ENCODE results near the gene FGF19. TPM values are rescaled to one million over a fixed set of nuclear protein-coding genes. Genes with fewer than 3 reads are reported as not detected.

The FGF19 gene
- total RNA-seq, 3 donors from 2014 or later = not detected

DNA sequence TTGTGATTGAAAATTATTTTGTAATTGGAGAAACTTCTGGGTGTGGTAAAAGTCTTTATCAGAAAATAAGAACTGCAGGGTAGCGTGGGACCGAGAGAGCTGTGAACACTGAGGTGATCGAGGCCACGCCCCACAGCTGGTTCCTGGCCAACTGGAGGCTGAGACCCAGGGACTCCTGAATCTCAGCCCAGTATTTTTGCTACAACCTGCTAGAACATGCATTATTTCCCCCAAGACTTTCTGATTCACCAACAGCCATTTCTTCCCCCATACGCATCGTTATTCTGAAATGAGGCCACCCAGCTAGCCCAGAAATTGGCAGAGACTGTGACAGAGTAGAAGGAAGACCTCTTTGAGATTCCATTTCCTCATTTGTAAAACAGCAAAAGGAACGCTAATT is 3.4 kb upstream of the FGF19 start:
- no peak for DNase-seq
- H3K27me3 Mint-ChIP-seq (ENCODE audit: low read depth) = peaks cover 50% of the 10 kb centered on the region
- peaks cover 19% of the 10 kb centered on the region for H3K4me1 Mint-ChIP-seq (ENCODE audit: low read depth)
- no peaks in the 10 kb centered on the region for H3K9me3 Mint-ChIP-seq
- H3K4me3 Mint-ChIP-seq = no peak overlapping the region
- ATAC-seq = no peak
- no peaks in the 10 kb centered on the region for H3K36me3 Mint-ChIP-seq (ENCODE audit: insufficient read depth)

DNA sequence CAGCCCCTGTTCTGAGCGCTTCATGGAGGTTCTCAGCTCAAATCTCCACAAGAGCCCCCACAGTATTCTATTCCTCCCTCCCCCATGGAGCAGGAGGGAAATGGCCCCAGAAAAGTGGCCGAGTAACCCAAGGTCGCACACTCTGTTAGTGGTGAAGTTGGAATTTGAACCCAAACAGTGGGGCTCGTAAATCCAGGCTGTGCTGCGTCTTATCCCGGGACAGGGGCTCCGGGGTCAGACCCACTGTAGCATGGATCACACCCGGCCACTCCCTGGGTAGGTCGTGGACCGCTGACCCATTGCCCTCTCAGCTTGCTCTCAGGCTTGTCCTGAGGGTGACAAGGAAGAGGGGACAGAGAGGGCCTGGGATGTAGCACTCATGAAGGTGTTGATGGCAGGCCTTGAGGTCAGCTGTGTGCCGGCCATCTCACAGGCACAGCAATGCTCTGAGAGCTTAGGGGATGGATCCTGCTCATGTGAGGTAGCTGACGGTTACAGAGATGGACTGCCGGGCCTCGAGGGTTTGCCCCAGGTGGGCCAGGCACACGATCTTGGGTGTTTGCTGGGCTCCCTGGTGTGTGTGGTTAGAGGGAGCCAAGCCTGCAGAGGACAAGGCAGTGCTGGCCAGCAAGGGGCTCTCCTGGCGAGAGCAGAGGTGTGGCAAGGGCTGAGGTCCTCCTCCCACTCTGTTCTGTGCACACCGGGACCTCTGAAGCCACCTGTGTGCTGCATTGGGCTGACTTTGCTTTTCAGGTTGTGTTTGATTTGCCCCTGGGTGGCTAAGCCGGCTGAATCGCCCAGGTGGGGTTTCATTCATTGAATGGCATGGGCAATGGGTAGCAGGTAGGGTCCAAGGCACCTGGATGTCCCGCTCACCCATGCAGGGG is 2.3 kb upstream of the FGF19 start:
- DNase-seq (no peak), ATAC-seq (no peak)
- peaks cover 58% of the 10 kb centered on the region for H3K27me3 Mint-ChIP-seq (ENCODE audit: low read depth)
- H3K4me1 Mint-ChIP-seq (ENCODE audit: low read depth) = peaks cover 12% of the 10 kb centered on the region
- no peaks in the 10 kb centered on the region for H3K9me3 Mint-ChIP-seq
- no peak overlapping the region for H3K4me3 Mint-ChIP-seq
- H3K36me3 Mint-ChIP-seq (ENCODE audit: insufficient read depth) = no peaks in the 10 kb centered on the region

DNA sequence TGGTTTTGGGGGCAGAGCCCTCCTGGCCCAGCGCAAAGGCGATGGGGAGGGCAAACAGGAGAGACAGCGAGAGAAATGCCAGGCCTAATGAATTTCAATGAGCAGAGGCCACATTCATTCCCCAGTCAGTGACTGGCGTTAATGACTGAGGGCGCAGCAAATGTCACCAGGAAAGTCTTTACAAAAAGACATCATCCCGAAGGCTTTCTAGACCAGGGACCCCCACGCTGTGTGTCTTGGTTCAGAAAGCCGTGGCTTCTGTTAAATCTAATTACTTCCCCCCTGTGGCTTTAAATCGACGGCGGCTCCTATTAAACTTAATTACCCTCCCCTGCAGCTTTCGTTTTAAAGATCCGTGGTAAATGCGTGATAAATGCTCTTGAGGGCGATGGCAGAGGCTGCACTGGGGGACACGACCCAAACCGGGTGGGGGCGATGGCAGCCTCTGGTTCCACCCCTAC is 1.6 kb upstream of the FGF19 start:
- ATAC-seq = no peak
- no peak overlapping the region for H3K4me3 Mint-ChIP-seq
- peaks cover 66% of the 10 kb centered on the region for H3K27me3 Mint-ChIP-seq (ENCODE audit: low read depth)
- no peak for DNase-seq
- no peaks in the 10 kb centered on the region for H3K9me3 Mint-ChIP-seq
- no peaks in the 10 kb centered on the region for H3K36me3 Mint-ChIP-seq (ENCODE audit: insufficient read depth)
- peaks cover 12% of the 10 kb centered on the region for H3K4me1 Mint-ChIP-seq (ENCODE audit: low read depth)

DNA sequence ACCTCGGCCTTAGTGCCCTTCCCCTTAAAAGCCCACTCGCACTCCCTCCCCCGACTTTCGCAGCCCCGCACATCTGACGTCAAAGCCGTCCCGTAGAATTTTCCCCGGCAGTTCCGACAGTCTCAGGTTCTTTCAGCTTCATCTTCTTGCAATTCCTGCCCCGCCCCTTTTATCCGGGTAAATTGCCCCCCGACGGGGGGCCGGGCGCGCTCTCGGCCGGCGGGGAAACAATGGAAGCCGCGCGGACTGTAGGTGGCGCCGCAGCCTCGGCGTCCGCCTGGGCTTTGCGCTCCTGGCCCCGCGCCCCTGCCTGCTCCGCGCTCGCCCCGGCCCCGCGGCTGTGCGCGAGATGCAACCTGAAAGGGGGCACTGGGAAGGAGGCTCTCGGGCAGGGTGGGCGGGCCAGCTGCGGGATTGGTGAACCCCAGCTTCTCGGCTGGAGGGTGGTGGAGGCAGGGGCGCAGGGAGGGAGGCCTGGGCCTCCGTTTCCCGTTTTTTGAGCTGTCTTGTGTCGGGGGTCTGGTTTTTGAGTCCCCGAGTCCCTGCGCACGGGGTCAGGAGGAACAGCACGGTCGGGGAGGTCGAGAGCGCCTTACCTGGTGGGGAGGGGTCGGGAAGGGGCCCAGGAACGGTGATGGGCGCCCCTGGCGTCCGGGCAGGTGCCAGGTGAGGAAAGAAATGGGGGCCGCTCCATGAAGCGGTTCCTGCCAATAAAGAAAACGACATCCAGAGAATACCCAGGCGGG is 859 bp upstream of the FGF19 start:
- H3K36me3 Mint-ChIP-seq (ENCODE audit: insufficient read depth) = no peaks in the 10 kb centered on the region
- DNase-seq = no peak
- peaks cover 68% of the 10 kb centered on the region for H3K27me3 Mint-ChIP-seq (ENCODE audit: low read depth)
- peak overlapping the region; percentile 11 for H3K4me3 Mint-ChIP-seq
- peak; percentile 50 to 60 for ATAC-seq
- H3K4me1 Mint-ChIP-seq (ENCODE audit: low read depth) = peaks cover 12% of the 10 kb centered on the region
- H3K9me3 Mint-ChIP-seq = no peaks in the 10 kb centered on the region

DNA sequence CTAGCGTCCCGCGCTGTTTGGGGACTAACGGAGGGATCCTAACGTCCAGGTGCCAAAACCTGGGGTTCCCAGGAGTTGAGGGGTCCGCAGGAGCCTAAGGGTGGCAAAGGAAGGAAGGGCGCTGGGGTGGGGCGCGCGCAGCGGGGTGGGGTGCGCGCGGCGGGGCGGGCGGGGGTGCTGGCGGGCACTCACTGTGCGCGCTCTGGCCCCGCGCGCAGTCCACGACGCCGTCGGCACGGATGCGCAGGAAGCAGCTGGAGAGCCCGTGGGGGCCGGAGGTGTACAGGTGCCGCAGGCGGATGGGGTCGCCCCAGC is 412 bp downstream of the FGF19 start:
- peak overlapping the region; percentile 29 for H3K4me3 Mint-ChIP-seq
- H3K27me3 Mint-ChIP-seq (ENCODE audit: low read depth) = peaks cover 72% of the 10 kb centered on the region
- DNase-seq = no peak
- ATAC-seq = no peak
- H3K4me1 Mint-ChIP-seq (ENCODE audit: low read depth) = peaks cover 12% of the 10 kb centered on the region
- no peaks in the 10 kb centered on the region for H3K9me3 Mint-ChIP-seq
- H3K36me3 Mint-ChIP-seq (ENCODE audit: insufficient read depth) = no peaks in the 10 kb centered on the region

DNA sequence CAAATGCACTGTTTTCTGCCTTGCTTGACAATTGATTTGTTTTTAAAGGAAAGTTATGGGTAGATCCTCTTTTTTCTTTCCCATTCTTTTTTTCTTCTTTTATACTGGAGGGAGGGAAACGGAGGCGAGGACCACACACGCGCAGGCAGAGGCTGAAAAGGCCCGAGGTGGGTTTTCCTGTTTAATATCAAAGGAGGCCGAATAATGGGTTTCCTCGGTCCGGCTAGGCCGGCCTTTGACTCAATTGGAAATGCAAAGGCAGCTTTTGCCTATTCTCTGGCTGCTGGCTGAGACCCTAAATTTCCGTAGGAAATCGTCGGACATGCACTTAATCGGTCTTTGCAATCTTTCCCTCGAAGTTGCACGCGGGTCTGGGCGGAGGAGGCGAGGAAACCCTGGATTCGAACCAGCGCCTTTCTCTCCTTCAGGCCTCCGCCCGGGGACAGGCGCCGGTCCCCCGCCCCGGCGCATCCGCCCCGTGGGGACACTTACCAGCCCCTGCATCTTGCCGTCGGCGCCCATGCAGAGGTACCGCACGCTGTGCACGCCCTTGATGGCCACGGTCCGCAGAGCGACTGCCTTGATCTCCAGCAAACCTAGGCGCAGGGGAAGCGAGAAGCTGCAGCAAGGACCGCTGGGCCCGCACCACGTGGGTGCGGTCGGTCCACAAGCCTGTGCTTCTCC is 911 bp downstream of the FGF19 start:
- no peak for ATAC-seq
- H3K36me3 Mint-ChIP-seq (ENCODE audit: insufficient read depth) = no peaks in the 10 kb centered on the region
- H3K9me3 Mint-ChIP-seq = no peaks in the 10 kb centered on the region
- H3K4me3 Mint-ChIP-seq = peak overlapping the region; percentile 29
- DNase-seq = no peak
- H3K27me3 Mint-ChIP-seq (ENCODE audit: low read depth) = peaks cover 74% of the 10 kb centered on the region
- H3K4me1 Mint-ChIP-seq (ENCODE audit: low read depth) = peaks cover 12% of the 10 kb centered on the region

DNA sequence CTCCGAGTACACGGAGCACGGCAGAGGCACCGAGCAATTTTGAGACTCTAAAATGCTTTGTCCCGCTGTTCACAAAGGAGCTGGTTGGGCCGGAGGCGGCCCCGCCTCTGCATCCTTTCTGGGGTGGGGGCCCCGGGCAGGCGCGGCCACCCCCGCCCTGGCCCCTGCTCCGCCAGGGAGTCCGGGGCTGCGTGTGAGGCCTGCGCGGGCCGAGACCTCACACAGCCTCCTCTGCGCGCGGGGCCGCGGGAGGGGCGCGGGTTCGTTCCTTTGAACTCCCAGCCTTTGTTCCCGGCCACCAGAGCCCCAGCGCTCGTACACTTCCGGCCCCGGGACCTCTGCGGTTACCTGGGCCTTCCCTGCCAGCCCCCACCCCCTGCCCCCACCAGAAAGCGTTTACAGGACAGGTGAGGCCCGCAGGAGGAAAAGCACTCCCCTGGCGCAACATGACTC is 1.6 kb downstream of the FGF19 start:
- Mint-ChIP-seq H3K36me3 (ENCODE audit: insufficient read depth) (no peaks in the 10 kb centered on the region), H3K9me3 (no peaks in the 10 kb centered on the region), H3K27me3 (ENCODE audit: low read depth) (peaks cover 76% of the 10 kb centered on the region), H3K4me3 (no peak overlapping the region), H3K4me1 (ENCODE audit: low read depth) (peaks cover 12% of the 10 kb centered on the region)
- no peak for DNase-seq
- ATAC-seq = no peak

DNA sequence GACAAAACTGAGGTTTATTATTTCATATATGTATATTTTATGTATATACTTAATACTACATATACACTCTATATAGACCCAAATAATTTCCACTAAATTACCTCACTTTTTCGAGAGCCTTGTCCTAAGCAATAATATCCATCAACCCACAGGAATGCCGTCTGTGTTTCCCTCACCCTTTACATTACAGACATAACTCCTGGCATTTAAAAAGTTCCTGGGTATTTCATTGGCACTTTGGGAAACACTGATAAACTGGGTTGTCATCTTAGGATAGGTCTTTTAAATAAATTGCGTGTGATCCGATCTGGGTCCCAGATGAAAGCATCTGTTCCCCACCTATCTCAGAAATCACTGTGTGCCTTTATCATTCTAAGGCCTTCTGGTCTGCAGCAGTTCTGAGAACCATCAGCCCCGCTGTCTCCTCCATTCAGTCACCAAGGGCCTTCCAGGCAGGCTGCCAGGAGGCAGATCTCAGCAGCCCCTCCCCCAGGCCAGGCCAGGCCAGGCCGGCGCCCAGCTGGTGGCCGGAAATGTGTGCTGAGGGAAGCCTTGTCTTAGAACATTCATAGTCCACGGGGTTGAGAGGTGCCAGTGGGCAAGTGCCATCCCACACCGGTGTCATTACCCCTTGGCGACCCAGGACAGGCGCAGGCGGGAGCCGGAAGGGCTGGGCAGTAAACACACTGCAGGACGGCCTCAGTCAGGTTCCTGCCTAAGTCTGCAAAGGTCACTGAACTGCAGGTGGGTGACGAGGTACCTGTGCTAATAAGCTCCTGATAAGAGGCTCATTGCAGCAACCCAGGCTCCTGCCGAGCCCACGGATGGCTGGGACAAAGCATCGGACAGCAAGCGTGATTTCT is 3.3 kb downstream of the FGF19 start:
- H3K9me3 Mint-ChIP-seq = no peaks in the 10 kb centered on the region
- H3K27me3 Mint-ChIP-seq (ENCODE audit: low read depth) = peaks cover 76% of the 10 kb centered on the region
- no peak for ATAC-seq
- no peaks in the 10 kb centered on the region for H3K36me3 Mint-ChIP-seq (ENCODE audit: insufficient read depth)
- no peak for DNase-seq
- H3K4me3 Mint-ChIP-seq = no peak overlapping the region
- H3K4me1 Mint-ChIP-seq (ENCODE audit: low read depth) = peaks cover 8% of the 10 kb centered on the region

DNA sequence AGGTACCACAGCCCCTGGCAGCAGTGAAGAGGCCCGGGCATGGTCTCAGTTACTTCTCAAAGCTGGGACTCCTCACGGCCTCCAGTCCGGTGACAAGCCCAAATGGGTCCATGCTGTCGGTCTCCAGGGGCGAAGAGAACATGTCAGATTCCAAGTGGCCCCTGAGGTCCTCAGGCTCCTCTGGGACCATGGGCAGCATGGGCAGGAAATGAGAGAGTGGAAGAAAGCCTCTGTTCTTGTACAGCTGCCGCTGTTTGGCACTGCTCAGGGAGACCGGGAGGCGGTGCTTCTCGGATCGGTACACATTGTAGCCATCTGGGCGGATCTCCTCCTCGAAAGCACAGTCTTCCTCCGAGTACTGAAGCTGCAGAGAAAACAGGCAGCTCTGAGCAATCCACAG is 4.6 kb downstream of the FGF19 start:
- ATAC-seq (no peak), DNase-seq (no peak)
- Mint-ChIP-seq H3K4me1 (ENCODE audit: low read depth) (peaks cover 5% of the 10 kb centered on the region), H3K9me3 (no peaks in the 10 kb centered on the region), H3K27me3 (ENCODE audit: low read depth) (peaks cover 71% of the 10 kb centered on the region), H3K4me3 (no peak overlapping the region), H3K36me3 (ENCODE audit: insufficient read depth) (no peaks in the 10 kb centered on the region)

DNA sequence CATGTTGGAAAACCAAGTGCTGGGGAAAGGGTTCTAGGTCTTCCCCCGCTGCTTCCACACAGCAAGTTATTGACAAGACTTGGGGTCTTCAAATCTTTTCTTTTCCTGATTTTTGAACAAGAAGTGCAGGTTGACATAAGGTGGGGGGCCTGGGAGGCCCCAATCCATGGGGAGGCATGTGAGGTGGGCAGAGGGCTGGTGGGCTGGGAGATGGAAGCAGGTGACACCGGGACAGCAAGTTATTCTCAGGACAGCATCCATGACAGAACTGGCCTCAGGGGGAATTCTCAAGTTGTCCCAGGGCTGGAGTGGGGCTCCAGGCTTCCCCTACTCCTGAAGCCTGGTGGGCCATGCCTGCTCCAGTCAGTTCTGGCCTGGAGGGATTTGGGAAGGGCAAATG is 5.5 kb downstream of the FGF19 start:
- Mint-ChIP-seq H3K36me3 (ENCODE audit: insufficient read depth) (no peaks in the 10 kb centered on the region), H3K4me1 (ENCODE audit: low read depth) (peaks cover 3% of the 10 kb centered on the region), H3K27me3 (ENCODE audit: low read depth) (peaks cover 75% of the 10 kb centered on the region), H3K9me3 (no peaks in the 10 kb centered on the region), H3K4me3 (no peak overlapping the region)
- DNase-seq (no peak), ATAC-seq (no peak)

DNA sequence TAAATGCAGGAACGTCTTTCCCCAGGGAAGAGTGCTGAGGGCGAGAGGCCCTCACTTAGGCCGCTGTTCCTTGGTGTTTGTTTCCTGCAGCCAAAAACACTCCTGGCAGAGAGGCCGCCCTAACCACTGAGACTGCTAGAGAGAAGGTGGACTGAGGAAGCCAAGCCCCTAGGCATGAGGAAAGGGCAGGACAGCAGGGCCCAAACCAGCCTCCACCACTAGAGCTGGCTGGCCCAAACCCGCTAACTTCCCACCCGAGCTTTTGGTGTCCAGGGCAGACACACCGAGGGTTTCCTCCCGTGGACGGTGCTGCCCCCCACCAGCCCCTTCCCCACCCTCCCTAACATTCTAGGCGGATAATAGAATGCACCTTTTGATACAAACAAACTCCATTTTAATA is 6.0 kb downstream of the FGF19 start:
- Mint-ChIP-seq H3K9me3 (no peaks in the 10 kb centered on the region), H3K36me3 (ENCODE audit: insufficient read depth) (no peaks in the 10 kb centered on the region), H3K27me3 (ENCODE audit: low read depth) (peaks cover 72% of the 10 kb centered on the region), H3K4me3 (no peak overlapping the region), H3K4me1 (ENCODE audit: low read depth) (peaks cover 1% of the 10 kb centered on the region)
- DNase-seq (no peak), ATAC-seq (no peak)

DNA sequence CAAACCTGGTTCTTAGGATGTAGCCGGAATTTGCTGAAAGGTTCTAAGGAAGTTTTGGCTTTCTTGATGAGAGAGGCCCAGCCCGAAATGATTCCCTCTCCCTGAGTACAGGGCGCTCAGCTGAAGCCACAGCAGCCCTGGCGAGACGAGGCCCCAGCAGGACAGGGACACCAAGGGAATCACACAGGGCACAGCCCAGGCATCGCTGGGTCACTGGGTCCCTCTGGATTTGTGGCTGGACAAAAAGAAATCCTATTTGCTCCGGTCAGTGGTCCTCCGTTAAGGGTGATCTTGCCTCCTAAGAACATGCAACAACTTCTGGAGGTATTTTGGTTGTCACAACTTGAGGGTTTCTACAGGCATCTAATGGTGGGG is 6.4 kb downstream of the FGF19 start:
- peaks cover 70% of the 10 kb centered on the region for H3K27me3 Mint-ChIP-seq (ENCODE audit: low read depth)
- no peaks in the 10 kb centered on the region for H3K36me3 Mint-ChIP-seq (ENCODE audit: insufficient read depth)
- ATAC-seq (no peak), DNase-seq (no peak)
- H3K4me1 Mint-ChIP-seq (ENCODE audit: low read depth) = no peaks in the 10 kb centered on the region
- no peak overlapping the region for H3K4me3 Mint-ChIP-seq
- H3K9me3 Mint-ChIP-seq = no peaks in the 10 kb centered on the region

DNA sequence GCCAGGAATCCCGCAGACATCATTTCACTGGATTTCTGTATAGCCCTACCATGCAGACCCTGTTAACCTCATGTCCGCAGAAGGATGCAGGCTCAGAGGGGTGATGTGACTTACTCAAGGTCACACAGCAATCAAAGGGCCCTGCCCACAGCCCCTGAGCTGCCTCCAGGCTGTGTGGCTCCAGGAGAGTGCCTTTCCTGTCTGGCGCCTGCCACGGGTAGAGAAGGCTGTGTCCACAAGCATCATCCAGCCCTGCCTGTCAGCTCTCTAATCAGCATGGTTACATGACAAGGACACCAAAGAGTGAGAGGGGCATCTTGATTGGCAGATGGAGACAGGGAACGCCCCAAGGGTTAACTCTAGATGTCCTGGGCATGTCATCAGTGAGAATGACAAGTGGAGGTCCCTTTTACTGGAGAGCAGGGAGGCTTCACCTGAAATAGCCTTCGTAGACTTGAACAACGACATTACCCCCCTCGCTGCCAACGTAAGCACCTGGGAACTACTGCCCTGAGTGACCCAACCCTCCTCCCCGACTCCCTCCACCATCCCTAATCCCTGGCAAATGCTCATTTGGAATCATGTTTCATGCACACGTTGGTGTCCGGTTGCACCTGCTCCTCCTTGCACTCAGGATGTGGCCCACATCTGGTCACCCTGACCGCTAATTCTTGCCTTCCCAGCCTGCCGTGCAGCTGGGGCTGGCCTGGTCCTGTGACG is 6.9 kb downstream of the FGF19 start:
- no peaks in the 10 kb centered on the region for H3K9me3 Mint-ChIP-seq
- H3K4me3 Mint-ChIP-seq = no peak overlapping the region
- peaks cover 73% of the 10 kb centered on the region for H3K27me3 Mint-ChIP-seq (ENCODE audit: low read depth)
- no peaks in the 10 kb centered on the region for H3K4me1 Mint-ChIP-seq (ENCODE audit: low read depth)
- no peaks in the 10 kb centered on the region for H3K36me3 Mint-ChIP-seq (ENCODE audit: insufficient read depth)
- ATAC-seq (no peak), DNase-seq (no peak)
